Measurements from ENCODE around the gene HSPB8.
A peak's percentile ranks its signal among the peaks of the same experiment; 100 is the strongest.
"Not testable (repeated sequence)": the region's sequence is repeated elsewhere in the genome, so short reads cannot be mapped to it uniquely, and the experiment has no call there.

Gene HSPB8

GRCh38 chr12:119207063-119207560 lies 28.4 kb downstream of the HSPB8 start:
- DNase-seq, result no peak

DNA sequence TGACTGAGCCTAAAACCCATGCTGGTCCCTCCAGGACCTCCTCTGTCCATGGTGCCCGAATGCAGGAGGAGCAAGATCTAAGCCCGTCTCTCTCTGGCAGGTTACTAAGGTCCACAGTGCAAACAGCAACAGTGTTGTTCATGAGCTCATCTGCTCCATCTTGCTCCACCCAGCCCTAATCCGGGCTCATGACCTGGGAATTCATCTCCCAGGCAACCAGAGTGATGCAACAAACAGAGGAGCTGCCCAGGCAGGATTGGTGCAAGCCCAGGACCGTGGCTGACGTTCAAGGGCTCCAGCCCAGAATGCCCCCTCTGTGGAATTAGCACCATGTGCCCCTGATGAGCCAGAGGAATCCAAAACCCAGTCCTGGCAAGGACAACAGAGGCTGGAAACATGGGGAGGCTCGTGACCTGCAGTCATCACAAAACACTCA lies 29.9 kb downstream of the HSPB8 start:
- DNase-seq, result peak; percentile 61

GRCh38 chr12:119211884-119212283 lies 33.2 kb downstream of the HSPB8 start:
- DNase-seq, result no peak

GRCh38 chr12:119216084-119216483 lies 37.4 kb downstream of the HSPB8 start:
- no peak for DNase-seq

DNA sequence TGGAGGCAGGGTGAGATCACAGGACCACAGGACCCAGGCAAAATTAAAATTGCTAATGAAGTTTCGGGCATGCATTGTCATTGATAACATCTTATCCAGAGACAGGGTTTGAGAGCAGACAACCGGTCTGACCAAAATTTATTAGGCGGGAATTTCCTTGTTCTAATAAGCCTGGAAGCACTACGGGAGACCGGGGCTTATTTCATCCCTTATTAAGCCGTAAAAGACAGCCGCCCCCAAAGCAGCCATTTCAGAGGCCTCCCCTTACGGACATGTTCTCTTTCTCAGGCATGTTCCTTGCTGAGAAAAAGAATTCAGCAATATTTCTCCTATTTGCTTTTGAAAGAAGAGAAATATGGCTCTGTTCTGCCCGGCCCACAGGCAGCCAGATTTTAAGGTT lies 40.1 kb downstream of the HSPB8 start:
- DNase-seq, result not testable (repeated sequence)

DNA sequence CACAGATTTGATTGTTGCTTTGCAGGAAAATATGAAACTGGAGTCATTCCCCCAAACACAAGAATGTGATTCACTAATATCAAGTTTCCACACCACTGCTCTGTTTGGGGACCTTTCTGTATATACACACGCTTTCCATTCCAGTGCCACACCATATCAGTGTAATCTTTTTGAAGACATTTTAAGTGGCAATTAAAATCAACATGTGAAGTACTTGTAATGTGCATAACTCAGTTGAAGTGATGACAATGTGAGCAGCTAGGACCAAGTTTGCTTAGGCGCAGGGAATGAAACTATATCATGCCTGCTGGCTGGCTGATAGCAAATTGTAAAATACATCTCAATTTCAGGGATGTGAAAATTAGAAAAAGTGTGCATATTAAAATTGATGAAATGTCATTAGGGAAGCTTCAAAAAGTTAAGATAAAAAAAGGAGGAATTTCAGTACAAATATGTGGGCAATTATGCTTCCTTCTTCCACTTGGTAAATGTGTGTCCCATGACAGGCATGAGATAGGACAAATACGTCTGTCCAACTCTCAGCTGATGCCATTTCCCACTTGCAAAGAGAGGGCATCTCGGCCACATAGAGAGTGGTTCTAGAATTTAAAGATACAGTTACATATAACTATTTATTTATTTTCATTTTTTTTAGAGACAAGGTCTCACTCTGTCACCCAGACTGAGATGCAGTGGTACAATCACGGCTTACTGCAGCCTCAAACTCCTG lies 43.7 kb downstream of the HSPB8 start:
- DNase-seq, result no peak

DNA sequence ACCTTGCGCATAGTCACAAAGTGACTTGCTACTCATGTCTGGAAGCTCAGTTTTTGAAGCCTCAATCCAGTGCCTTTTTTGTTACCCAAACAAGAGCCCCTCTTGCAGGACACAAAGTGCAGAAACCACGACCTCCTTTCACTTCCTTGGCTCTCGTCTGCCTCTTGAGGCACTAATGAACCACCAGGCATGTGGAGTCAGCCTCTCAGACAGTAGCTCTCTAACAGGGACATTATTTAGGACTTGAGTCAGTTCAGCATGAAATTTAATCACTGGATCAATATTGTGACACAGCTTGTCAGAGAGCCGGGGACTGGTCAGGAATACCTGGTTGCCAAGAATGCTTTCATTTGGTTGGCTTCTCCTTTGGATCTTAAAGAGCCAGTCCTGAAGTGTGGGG lies 46.7 kb downstream of the HSPB8 start:
- no peak for DNase-seq

DNA sequence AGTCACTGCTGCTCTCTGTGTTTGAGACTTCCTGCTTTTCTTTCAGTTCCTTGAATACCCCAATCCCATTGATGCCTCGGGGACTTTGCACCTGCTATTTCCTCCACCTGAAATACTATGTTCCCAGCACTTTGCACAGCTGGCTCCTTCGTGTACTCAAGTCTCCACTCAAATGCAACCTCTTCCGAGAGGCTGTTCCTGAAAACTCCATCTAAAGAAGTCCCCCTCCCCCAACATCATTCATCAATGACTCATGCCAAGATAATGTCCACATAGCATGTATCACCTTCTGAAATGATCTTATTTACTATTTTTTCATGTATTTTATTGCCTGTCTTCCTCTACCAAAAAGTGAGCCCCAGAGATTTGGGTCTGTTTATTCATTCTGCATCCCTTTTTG lies 48.6 kb downstream of the HSPB8 start:
- no peak for DNase-seq

- no peak for DNase-seq
These were observed 50.5 kb downstream of the HSPB8 start for GRCh38 chr12:119229205-119229604.

GRCh38 chr12:119229837-119230236 lies 51.1 kb downstream of the HSPB8 start:
- no peak for DNase-seq

- no peak for DNase-seq
These were observed 52.1 kb downstream of the HSPB8 start for GRCh38 chr12:119230807-119231206.

GRCh38 chr12:119231774-119232173 lies 53.0 kb downstream of the HSPB8 start:
- DNase-seq, result no peak

GRCh38 chr12:119235197-119235751 lies 56.5 kb downstream of the HSPB8 start:
- no peak for DNase-seq

DNA sequence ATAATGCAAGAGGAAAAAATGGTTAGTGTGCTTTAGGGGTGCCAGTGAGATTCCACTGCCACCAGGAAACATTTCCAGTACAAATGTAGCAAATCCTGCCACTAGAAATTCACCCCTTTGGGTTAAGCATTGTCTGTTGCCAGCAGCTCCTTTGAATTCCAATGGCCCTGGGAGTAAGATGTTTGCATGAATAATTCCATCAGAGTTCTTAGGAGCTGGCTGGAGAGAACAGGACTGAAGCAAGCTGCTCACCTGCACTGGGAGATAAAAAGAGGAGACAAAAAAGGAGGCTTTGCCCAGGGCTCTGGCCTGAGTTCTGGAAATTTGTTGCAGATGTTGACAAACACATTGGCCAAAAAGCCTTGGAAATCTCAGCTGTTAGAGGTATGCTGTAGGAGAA lies 57.6 kb downstream of the HSPB8 start:
- DNase-seq, result no peak

DNA sequence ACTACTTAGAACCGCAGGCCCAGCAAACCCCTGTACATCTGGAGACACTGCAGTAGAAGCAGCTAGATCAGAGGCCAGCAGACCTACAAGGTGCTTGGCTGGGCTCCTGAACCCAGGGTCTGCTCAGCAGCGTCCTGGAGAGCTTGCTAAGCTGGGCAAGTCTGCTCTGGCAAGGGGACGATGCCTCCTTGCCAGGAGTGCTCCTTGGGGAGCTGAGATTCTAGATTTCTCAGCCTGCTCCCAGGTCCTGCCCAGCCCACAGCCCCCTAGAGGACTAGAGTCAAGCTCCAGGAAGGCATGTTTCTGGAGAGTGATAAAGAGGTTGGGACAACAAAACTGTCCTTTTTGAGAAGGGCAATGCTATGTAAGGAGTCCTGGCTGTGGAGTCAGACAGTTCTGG lies 60.3 kb downstream of the HSPB8 start:
- DNase-seq, result no peak

GRCh38 chr12:119241049-119241448 lies 62.3 kb downstream of the HSPB8 start:
- DNase-seq, result no peak

GRCh38 chr12:119241580-119242169 lies 62.9 kb downstream of the HSPB8 start:
- no peak for DNase-seq

All from right forelimb (tissue), 1 donor.